GM12801 (cell line): ENCODE measurements around the gene UGT2A2.

Experiments used
- TF ChIP-seq, protein P1 (sequence below): IDR thresholded peaks from one replicate; pipeline ENCODE4 v1.5.1; 2011; ENCODE audit warnings: control low read depth; ENCODE audit not compliant: insufficient read length; ENCODE audit errors: extremely low read depth

The UGT2A2 gene

DNA sequence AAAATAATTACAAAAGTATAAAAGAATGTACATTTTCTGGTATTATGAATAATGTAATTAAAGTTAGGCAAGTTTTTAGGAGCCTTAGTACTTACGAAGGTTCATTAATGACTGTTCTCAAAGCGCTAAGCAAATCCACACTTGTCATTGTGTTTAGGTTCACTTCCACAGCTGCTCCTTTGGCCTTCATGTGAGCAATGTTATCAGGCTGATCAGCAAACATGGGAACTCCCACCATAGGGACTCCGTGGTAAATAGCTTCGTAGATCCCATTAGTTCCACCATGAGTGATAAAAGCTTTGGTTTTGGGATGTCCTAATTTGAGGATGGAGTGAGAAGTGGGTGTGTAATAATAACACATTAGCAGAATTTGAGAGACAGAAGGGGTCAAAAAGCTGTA, 45.1 kb downstream of the UGT2A2 start:
- TF ChIP-seq, protein P1, sequence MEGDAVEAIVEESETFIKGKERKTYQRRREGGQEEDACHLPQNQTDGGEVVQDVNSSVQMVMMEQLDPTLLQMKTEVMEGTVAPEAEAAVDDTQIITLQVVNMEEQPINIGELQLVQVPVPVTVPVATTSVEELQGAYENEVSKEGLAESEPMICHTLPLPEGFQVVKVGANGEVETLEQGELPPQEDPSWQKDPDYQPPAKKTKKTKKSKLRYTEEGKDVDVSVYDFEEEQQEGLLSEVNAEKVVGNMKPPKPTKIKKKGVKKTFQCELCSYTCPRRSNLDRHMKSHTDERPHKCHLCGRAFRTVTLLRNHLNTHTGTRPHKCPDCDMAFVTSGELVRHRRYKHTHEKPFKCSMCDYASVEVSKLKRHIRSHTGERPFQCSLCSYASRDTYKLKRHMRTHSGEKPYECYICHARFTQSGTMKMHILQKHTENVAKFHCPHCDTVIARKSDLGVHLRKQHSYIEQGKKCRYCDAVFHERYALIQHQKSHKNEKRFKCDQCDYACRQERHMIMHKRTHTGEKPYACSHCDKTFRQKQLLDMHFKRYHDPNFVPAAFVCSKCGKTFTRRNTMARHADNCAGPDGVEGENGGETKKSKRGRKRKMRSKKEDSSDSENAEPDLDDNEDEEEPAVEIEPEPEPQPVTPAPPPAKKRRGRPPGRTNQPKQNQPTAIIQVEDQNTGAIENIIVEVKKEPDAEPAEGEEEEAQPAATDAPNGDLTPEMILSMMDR: no peak

DNA sequence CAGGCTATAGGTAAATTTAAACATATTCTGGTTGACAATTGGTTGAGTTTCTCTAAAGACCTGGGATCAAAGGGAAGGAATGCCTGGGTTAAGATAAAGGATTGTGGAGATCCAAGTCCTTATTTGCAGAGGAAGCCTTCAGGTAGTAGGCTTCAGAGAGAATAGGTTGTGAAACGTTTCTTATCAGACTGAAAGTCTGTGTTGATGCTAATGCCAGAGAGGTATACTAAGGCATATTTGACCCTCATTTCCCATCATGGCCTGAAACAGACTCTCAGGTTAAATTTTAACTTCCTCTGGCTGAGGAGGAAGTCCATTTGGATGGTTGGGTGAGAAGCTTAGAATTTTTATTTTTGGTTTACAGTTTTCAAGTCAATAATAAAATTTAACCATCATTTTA, 48.1 kb downstream of the UGT2A2 start:
- TF ChIP-seq, protein P1: no peak

DNA sequence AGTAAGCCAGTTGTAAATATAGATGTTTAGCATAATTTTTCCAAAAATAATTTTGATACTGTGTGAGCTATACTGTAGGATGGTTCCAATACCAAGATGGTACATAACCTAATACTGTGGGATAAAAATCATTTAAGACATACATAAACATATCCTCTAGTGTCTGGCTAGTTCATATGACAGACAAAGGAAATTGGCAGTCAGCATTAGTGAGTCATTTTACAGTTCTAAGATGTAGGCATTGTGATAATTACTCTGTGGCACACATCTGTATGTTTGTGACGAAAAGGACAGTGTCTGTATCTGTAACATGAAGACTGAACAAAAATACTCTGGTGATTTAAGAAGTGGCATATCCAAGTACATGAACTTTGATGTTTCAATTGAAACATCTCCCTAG, 49.6 kb downstream of the UGT2A2 start:
- TF ChIP-seq, protein P1: no peak

DNA sequence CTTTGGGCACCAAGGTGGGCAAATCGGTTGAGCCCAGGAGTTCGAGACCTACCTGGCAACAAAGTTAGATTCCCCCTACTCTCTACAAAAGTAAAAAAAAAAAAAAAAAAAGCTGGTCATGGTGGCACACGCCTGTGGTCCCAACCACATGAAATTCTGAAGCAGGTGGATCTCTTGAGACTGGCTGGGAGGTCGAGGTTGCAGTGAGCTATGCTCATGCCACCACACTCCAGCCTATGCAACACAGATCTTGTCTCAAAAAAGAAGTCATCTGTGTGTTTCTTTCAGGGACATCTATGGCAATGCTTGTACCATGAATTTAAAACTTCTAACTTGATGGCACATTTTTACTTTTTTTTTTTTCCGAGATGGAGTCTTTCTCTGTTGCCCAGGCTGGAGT, 55.3 kb downstream of the UGT2A2 start:
- TF ChIP-seq, protein P1: no peak

DNA sequence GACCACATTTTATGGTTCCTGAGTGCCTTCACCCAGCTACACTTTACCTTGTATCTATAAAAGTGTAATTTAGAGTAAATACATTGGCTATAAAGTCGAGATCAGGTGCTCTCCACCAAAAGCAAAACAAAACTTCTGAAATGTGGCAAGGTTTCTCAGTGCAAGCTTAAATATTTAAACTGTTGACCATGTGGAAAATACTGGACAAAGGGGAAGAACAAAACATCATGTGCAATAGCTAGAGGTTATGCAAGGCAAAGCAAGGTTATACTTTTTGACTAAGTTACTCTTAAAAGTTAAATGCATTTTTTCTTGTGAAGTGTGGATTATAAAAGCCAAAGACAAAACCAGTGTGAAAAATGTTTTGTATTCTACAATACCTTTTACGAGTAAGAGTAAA, 55.9 kb downstream of the UGT2A2 start:
- TF ChIP-seq, protein P1: no peak

DNA sequence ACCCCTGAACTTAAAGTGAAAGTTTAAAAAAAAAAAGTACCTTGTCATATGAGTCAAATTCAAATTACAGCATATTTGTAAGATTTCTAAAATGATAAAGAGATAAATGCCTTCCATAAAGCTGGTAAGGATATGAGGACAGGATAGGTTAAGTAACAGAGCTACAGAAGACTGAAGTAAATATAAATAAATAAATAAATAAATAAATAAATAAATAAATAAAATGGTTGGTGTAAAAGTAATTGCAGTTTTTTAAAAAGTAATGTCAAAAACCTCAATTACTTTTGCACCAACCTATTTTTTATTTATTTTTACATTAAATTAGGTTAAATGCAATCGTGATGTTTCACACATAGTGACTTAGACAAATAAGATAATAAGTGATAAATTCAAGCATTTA, 62.2 kb downstream of the UGT2A2 start:
- TF ChIP-seq, protein P1: no peak

DNA sequence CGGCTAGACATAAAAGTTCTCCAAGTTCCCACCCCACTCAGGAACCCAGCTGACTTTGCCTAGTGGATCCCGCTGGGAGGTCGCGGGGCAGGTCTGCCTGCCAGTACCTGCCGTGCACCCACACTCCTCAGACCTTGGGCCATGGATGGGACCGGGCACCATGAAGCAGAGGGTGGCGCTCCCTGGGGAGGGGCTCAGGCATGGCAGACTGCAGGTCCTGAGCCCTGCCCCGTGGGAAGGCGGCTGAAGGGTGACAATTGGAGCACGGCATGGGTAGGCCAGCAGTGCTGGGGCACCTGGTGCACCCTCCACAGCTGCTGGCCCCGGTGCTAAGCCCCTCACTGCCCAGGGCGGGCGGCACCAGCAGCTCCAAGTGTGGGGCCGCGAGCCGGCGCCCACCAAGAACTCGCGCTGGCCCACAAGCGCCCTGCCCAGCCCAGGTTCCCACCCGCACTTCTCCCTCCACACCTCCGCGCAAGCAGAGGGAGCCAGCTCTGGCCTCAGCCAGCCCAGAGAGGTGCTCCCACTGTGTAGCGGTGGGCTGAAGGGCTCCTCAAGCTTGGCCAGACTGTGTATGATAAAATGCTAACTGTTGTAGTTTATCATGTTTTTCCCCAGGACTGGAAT, 63.1 kb downstream of the UGT2A2 start:
- TF ChIP-seq, protein P1: no peak
